Lower leg skin (tissue), 4 donors: ENCODE measurements around the gene CPA5. TPM values are rescaled to one million over a fixed set of nuclear protein-coding genes. Genes with fewer than 3 reads are reported as not detected.

Source experiments
- DNase-seq, 2 donors: peaks; one replicate each; pipeline ENCODE4 v3.0.0-alpha.2; 2019; ENCODE audit warnings: low spot score in 2 of 2
- H3K4me3 ChIP-seq: fragments of 200-600 bp; sonication (generic); 2 replicates; pipeline ENCODE4 v1.5.1; 2017; ENCODE audit warnings: mild to moderate bottlenecking, low read depth; ENCODE audit not compliant: poor library complexity, severe bottlenecking
- POLR2A ChIP-seq, 2 donors: fragments of 450-650 bp; IDR thresholded peaks; one replicate each; pipeline ENCODE4 v1.6.1; 2016 to 2017; ENCODE audit warnings: antibody characterized with exemption in 2 of 2, mild to moderate bottlenecking in 1 of 2, moderate library complexity in 1 of 2
- WGBS, 2 donors: methylation state at CpG; one replicate each; pipeline ENCODE4 v1.1.5; 2018; 5-methylcytosine and 5-hydroxymethylcytosine counted together
- intact Hi-C: fragments of 100-400 bp; cut with DNase I; formaldehyde crosslinking; loops from one replicate; pipeline ENCODE4 v1.15.0; 2023; ENCODE audit warnings: low total_unique reads
- total RNA-seq, 4 donors: library from RNA; depleted of rRNA; stranded (reverse); fragments of >200 nt; gene quantifications; one replicate each; pipeline ENCODE4 v1.1.0, GENCODE V29; 2016
- TF ChIP-seq, protein P1 (sequence below), 3 donors: fragments of 450-650 bp; IDR thresholded peaks; one replicate each; pipeline ENCODE4 v1.5.1; 2016; ENCODE audit warnings: antibody characterized with exemption in 3 of 3, mild to moderate bottlenecking in 3 of 3, moderate library complexity in 2 of 3

The CPA5 gene, protein sequence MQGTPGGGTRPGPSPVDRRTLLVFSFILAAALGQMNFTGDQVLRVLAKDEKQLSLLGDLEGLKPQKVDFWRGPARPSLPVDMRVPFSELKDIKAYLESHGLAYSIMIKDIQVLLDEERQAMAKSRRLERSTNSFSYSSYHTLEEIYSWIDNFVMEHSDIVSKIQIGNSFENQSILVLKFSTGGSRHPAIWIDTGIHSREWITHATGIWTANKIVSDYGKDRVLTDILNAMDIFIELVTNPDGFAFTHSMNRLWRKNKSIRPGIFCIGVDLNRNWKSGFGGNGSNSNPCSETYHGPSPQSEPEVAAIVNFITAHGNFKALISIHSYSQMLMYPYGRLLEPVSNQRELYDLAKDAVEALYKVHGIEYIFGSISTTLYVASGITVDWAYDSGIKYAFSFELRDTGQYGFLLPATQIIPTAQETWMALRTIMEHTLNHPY
- not detected for total RNA-seq

DNA sequence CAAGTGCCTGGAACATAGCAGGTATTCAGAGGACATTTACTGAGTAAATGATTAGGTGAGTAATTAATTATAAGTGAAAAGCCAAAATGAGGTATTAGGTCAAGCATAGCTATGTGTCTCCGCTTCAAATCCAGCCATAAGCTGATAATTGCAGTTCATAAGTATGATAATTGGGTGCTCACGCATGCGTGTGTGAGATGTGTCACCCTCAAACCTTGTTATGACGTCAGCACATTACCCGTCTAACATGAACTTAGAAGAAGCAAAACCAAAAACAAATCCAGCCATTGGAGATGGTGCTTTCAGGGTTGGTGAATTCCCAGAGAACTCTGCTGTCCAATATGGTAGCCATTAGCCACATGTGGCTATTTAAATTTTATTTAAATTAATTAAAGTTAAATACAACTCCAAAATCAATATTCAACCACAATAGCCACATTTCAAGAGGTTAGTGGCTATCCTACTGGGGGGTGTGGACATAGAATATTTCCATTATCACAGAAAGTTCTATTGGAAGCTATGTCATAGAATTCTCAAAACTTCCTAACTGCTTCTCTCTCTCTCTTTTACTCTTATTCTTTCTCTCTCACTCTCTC, at the start of gene CPA5:
TSS of gene CPA5 (plus strand) at position 546 of the 596 bp plus-strand sequence. CDS start 1,670 bp downstream, outside the sequence.
- 91 to 94% methylated on average over 5 of the region's 5 CpGs for WGBS, 2 donors
- TF ChIP-seq, protein P1, sequence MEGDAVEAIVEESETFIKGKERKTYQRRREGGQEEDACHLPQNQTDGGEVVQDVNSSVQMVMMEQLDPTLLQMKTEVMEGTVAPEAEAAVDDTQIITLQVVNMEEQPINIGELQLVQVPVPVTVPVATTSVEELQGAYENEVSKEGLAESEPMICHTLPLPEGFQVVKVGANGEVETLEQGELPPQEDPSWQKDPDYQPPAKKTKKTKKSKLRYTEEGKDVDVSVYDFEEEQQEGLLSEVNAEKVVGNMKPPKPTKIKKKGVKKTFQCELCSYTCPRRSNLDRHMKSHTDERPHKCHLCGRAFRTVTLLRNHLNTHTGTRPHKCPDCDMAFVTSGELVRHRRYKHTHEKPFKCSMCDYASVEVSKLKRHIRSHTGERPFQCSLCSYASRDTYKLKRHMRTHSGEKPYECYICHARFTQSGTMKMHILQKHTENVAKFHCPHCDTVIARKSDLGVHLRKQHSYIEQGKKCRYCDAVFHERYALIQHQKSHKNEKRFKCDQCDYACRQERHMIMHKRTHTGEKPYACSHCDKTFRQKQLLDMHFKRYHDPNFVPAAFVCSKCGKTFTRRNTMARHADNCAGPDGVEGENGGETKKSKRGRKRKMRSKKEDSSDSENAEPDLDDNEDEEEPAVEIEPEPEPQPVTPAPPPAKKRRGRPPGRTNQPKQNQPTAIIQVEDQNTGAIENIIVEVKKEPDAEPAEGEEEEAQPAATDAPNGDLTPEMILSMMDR (IDR thresholded peaks at IDR 0.05) = no peak
- TF ChIP-seq POLR2A (IDR thresholded peaks at IDR 0.05) = no peak
- intact Hi-C loops = no loop called here
- no peak within 1 kb of the TSS for H3K4me3 ChIP-seq
- DNase-seq = peak in 1 of 2 donors; percentile 28

DNA sequence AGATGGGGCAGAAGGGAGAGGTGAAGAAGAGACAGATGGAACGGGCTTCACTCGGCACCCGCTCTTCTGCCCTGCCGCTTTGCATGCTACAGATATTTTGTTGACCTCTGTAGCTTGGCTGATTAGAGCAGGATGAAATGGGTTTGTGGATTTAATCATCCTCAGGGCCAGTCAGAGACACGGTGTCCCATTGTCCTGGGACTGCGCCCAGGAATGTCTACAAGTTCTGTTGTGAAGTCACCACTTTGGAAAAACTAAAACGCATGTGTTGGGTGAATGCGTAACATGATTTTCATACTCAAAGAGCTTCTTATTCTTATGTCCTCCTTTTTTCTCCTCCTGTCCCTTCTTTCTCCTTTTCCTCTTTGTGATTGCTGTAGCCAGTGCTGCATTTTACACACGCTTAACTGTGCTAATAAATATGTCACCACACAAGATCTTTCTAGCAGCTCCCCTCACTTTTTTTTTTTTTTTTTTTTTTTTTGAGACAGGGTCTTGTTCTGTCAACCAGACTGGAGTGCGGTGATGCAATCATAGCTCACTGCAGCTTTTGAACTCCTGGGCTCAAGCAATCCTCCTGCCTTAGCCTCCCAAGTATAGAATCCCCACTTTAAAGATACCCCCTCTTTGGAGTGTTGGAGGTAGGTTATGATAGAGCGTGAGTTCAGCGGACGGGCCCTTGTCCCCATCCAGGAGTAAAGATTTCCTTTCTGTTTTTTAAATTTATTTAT, 48.2 kb upstream of the CPA5 start:
- no peak overlapping the region for H3K4me3 ChIP-seq
- peak in 1 of 2 donors; percentile 67 for DNase-seq
- intact Hi-C loops = no loop called here
- TF ChIP-seq POLR2A (IDR thresholded peaks at IDR 0.05) = no peak
- TF ChIP-seq, protein P1 (IDR thresholded peaks at IDR 0.05) = no peak
- 76 to 88% methylated on average over 13 of the region's 13 CpGs for WGBS, 2 donors

DNA sequence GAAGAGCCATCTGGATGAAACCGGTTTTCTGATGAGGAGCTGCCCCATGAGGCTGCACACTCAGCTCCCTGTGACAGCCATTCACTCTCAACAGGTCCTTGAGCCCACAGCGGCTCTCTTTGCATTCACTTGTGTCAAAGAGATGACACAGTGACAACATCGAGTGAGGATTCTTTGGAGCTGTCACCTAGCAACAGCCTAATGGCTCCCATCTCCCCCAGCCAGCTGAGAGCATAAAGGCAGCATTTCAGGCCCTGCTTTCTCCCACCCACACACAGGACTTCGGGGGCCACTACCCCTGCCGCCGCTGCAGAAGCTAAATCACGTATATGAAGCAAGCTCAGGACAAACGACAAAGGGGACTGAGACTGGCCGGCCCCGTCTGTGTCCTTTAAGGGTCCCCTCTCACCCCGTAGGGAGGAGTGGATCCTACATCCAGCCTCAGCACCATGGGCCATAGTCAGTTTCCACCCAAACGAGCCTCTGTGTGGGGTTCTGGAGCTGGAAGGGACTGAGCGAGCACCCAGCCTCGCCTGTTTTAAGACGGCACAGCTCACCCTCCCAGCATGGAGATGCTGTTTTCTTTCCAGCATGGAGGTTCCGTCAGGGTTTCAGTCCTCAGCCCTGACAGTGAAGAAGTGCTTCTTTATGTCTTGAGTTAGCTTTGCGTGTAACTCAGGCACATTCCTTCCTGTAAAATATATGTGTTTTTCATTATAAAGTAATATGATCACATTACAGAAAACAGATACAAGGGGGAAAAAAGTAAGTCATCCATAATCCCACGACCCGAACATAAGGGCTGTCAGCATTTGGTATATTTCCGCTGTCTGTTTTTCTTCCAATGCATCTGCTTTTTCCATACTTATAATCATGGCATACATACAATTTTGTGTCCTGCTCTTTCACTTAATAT, 46.7 kb upstream of the CPA5 start:
- TF ChIP-seq, protein P1 (IDR thresholded peaks at IDR 0.05) = no peak
- no peak for TF ChIP-seq POLR2A (IDR thresholded peaks at IDR 0.05)
- intact Hi-C loops = no loop called here
- 83 to 91% methylated on average over 19 to 20 of the region's 20 CpGs for WGBS, 2 donors
- H3K4me3 ChIP-seq = no peak overlapping the region
- no peak for DNase-seq

DNA sequence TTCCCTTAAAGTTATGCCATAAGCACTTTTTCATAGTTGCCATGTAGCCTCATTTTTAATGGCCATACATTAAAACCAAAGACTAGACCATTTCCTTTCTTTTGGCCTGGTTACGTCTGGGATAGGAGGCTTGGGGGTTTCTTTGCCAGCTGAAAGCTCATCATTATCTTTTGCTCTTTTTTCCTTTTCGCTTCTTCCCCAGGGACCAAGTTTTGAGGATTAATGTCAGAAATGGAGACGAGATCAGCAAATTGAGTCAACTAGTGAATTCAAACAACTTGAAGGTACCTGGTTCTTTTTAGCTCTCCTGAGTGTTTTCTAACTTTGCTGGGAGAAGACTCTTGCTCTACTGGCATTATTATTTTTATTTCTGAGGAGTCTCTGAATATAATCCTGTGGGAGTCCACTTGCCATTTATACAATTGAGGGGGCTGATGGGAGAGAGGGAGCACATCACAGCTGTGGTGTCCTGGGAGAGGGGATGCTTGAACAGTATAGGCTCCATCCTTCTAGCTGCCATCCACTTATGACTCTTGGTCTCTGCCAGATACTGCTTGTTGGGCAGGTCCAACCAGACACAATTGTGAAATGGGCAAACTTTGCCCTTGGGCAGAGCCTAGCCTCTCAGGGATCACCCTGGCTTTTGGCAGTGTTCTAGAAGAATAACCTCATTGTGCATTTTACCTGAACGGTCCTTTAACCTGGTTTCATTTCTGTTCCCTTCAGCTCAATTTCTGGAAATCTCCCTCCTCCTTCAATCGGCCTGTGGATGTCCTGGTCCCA, 45.9 kb upstream of the CPA5 start:
- intact Hi-C loops = no loop called here
- DNase-seq = no peak
- 73 to 74% methylated on average over 5 of the region's 5 CpGs for WGBS, 2 donors
- TF ChIP-seq, protein P1 (IDR thresholded peaks at IDR 0.05) = no peak
- no peak for TF ChIP-seq POLR2A (IDR thresholded peaks at IDR 0.05)
- no peak overlapping the region for H3K4me3 ChIP-seq
